Stimulated activated effector memory CD8-positive, alpha-beta T cell treated with anti-CD3 and anti-CD28 coated beads, Interleukin-12 subunit alpha, Interleukin-12 subunit beta, amount 100 ng/mL, for 72 hours (primary cell): Measurements from ENCODE around the gene CHMP5.

Experiments used
- ATAC-seq: fragments of 150-1000 bp; cut with Tn5 transposase; 2 replicates; pipeline ENCODE4 v1.10.0; 2021
- DNase-seq, 2 donors: peaks; one replicate each; pipeline ENCODE4 v3.0.0; 2021 to 2022; ENCODE audit warnings: low spot score in 2 of 2
- H3K27ac Mint-ChIP-seq: one replicate; pipeline ENCODE4 v1.8.0; 2022; ENCODE audit warnings: mild to moderate bottlenecking, mixed read lengths
- H3K36me3 Mint-ChIP-seq: one replicate; pipeline ENCODE4 v1.8.0; 2022; ENCODE audit warnings: mild to moderate bottlenecking, mixed read lengths
- H3K4me1 Mint-ChIP-seq: one replicate; pipeline ENCODE4 v1.8.0; 2022; ENCODE audit warnings: mixed read lengths
- H3K4me3 Mint-ChIP-seq: one replicate; pipeline ENCODE4 v1.8.0; 2022; ENCODE audit warnings: mild to moderate bottlenecking, mixed read lengths
- H3K9me3 Mint-ChIP-seq: one replicate; pipeline ENCODE4 v1.8.0; 2022; ENCODE audit warnings: mixed read lengths

Gene CHMP5

GRCh38 chr9:33233626-33234342, 31.1 kb upstream of the CHMP5 start:
- ATAC-seq (peak; percentile 47), DNase-seq (no peak)
- Mint-ChIP-seq H3K9me3 (no peaks in the 10 kb centered on the region), H3K4me1 (peaks cover 5% of the 10 kb centered on the region), H3K36me3 (no peaks in the 10 kb centered on the region), H3K27ac (no peak overlapping the region), H3K4me3 (no peak overlapping the region)

- DNase-seq: no peak
- Mint-ChIP-seq H3K4me3 (no peak overlapping the region), H3K36me3 (no peaks in the 10 kb centered on the region), H3K27ac (no peak overlapping the region), H3K4me1 (peaks cover 5% of the 10 kb centered on the region), H3K9me3 (no peaks in the 10 kb centered on the region)
- no peak for ATAC-seq
These were observed 30.1 kb upstream of the CHMP5 start for GRCh38 chr9:33234511-33235467.

- H3K4me3 Mint-ChIP-seq: no peak overlapping the region
- no peak for DNase-seq
These were observed 28.3 kb upstream of the CHMP5 start for GRCh38 chr9:33236571-33236970.

DNA sequence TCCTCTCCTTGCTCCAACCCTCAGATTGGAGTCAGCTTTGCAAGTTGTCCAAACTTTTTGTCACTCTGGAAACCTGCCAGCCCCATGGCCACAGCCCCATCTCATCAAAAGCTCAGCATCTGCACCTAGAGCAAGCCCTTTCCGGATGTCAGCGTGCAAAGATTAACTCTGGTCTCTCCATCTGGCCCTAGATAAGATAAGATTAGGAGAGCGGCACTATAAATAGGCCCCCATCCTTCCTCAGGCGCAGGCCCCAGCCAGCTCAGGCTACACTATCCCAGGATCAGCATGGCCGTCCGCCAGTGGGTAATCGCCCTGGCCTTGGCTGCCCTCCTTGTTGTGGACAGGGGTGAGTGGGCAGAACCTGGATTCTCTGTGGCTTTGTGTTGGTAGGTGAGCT, 24.9 kb upstream of the CHMP5 start, which contains the start of gene SPINK4:
Gene SPINK4, plus strand, starts transcription at position 247 of the 400 bp plus-strand sequence. Its CDS starts 42 bp downstream, at position 289.
- no peak for ATAC-seq
- H3K36me3 Mint-ChIP-seq: no peaks in the 10 kb centered on the region
- H3K4me1 Mint-ChIP-seq: no peaks in the 10 kb centered on the region
- H3K4me3 Mint-ChIP-seq: no peak within 1 kb of the TSS
- DNase-seq: no peak
- no peak within 1 kb of the TSS for H3K27ac Mint-ChIP-seq
- H3K9me3 Mint-ChIP-seq: no peaks in the 10 kb centered on the region

More at GRCh38 chr9:33236571-33236970, 28.3 kb upstream of the CHMP5 start:
- H3K4me1 Mint-ChIP-seq: peaks cover 5% of the 10 kb centered on the region
- ATAC-seq: no peak
- no peak overlapping the region for H3K27ac Mint-ChIP-seq
- H3K36me3 Mint-ChIP-seq: no peaks in the 10 kb centered on the region
- H3K9me3 Mint-ChIP-seq: no peaks in the 10 kb centered on the region

DNA sequence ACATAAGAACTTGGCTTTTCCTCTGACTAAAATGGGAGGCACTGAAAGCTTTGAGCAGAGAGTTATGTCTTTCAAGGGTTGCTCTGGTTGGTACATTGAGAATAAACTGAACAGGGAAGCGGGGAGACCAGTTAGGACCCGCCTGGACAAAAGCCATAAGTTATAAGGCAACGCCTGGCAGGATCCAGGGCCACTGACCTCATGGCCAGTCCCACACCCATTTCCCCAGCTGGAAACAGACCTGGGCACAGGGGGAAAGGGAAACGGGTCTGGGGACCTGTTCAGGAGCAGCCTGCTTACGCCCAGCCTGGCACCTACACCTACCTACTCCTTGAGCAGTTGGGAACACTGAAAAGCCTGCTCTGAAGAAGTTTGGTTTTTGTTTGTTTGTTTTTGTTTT, 23.6 kb upstream of the CHMP5 start:
- H3K4me3 Mint-ChIP-seq: no peak overlapping the region
- H3K9me3 Mint-ChIP-seq: no peaks in the 10 kb centered on the region
- H3K4me1 Mint-ChIP-seq: no peaks in the 10 kb centered on the region
- no peaks in the 10 kb centered on the region for H3K36me3 Mint-ChIP-seq
- no peak overlapping the region for H3K27ac Mint-ChIP-seq
- DNase-seq: no peak
- no peak for ATAC-seq

DNA sequence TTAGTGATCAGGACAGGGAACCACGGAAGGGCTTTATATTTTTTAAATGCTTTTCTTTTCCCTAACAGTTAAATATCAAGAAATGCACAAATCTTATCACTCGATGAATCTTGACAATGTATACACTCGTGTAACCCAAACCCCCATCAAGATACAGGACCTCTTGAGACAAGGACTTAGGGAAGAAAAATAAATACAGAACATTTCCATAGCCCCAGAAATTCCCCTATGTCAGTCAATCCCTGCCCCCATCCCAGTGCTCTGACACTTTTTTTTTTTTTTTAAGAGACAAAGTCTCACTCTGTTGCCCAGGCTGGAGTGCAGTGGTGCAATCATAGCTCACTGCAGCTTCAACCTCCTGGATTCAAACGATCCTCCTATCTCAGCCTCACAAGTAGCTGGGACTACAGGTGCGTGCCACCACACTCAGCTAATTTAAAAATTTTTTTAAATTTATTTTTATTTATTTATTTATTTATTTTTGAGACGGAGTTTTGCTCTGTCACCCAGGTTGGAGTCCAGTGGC, 22.2 kb upstream of the CHMP5 start:
- Mint-ChIP-seq H3K9me3 (no peaks in the 10 kb centered on the region), H3K4me3 (no peak overlapping the region), H3K27ac (no peak overlapping the region), H3K4me1 (no peaks in the 10 kb centered on the region), H3K36me3 (no peaks in the 10 kb centered on the region)
- no peak for ATAC-seq
- no peak for DNase-seq

DNA sequence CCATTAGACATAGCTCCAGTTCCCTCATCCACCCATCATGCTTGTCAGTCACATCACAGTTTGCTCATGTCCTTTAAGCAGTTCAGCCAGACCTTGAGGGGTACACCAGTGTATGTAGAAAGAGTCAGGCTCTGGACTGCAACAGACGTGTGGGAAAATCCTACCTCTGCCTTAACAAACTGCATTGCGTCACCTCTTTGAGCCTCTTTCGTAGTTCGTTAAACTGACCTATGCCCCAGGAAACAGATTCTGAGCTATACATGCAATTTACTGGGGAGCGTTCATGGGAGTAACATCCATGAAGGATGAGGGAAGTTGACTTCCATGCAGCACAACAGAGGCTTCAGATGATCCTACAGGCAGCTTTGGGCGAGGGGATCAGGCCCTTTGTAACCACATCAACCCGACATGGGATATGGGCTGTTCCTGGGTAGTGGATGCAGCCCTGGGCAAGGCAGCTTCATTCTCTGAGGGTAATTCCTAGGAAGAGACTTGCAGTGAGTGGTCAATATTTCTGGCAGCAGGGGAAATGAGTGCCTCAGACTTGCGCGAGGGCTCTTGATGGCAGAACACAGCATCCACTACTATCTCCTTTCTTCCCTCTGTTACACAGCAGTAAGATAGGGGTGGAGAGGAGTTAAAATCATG, 20.6 kb upstream of the CHMP5 start:
- Mint-ChIP-seq H3K36me3 (no peaks in the 10 kb centered on the region), H3K27ac (no peak overlapping the region), H3K4me1 (no peaks in the 10 kb centered on the region), H3K4me3 (no peak overlapping the region), H3K9me3 (no peaks in the 10 kb centered on the region)
- no peak for DNase-seq
- no peak for ATAC-seq

- H3K4me3 Mint-ChIP-seq: no peak overlapping the region
- H3K27ac Mint-ChIP-seq: no peak overlapping the region
- no peak for ATAC-seq
- DNase-seq: no peak
- no peaks in the 10 kb centered on the region for H3K9me3 Mint-ChIP-seq
- H3K36me3 Mint-ChIP-seq: peaks cover 7% of the 10 kb centered on the region
- H3K4me1 Mint-ChIP-seq: no peaks in the 10 kb centered on the region
These were observed 19.5 kb upstream of the CHMP5 start for GRCh38 chr9:33245341-33245740.

DNA sequence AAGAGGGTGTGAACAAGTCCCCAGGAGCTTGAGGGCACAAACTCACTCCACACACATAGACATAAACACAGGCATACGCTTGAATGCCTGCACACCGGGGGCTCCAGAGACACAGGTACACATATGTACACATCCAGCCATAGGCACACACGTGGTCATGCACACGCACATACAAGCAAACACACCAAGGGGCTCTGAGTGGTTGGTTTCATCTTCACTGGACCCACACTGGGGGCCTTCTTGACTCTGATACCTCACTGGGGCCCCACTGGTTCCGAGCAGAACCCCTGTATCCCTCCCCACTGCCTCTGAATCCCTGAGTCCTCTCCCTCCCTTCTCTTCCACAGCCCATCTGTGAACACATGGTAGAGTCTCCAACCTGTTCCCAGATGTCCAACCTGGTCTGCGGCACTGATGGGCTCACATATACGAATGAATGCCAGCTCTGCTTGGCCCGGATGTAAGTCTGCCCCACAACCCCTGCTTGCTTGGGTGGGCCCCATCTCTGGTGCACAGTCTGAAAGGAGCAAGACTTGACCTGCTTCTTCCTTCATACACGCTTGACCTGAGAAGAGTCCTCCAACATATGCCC, 18.5 kb upstream of the CHMP5 start:
- ATAC-seq: no peak
- no peak overlapping the region for H3K27ac Mint-ChIP-seq
- H3K4me1 Mint-ChIP-seq: no peaks in the 10 kb centered on the region
- no peak overlapping the region for H3K4me3 Mint-ChIP-seq
- H3K36me3 Mint-ChIP-seq: peaks cover 18% of the 10 kb centered on the region
- H3K9me3 Mint-ChIP-seq: no peaks in the 10 kb centered on the region
- DNase-seq: no peak

DNA sequence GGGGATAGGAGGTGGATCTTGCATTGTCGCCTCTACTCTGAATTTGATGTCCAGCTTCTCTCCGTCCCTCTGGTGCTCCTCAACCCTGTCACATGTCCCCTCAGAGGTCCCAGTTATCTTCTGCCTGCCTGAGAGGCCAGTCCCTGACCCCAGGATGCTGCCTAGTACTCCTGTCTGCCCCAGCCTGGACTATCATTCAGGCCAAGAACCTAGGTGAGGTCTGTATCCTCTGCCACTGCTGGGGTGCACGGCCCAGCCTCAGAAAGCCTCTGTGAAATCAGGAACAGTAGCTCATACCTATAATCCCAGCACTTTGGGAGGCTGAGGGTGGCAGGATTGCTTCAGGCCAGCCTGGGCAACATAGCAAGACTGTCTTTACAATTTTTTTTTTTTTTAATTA, 16.2 kb upstream of the CHMP5 start:
- Mint-ChIP-seq H3K9me3 (no peaks in the 10 kb centered on the region), H3K27ac (peak overlapping the region; percentile 60), H3K36me3 (peaks cover 33% of the 10 kb centered on the region), H3K4me3 (no peak overlapping the region), H3K4me1 (no peaks in the 10 kb centered on the region)
- no peak for DNase-seq
- ATAC-seq: no peak

DNA sequence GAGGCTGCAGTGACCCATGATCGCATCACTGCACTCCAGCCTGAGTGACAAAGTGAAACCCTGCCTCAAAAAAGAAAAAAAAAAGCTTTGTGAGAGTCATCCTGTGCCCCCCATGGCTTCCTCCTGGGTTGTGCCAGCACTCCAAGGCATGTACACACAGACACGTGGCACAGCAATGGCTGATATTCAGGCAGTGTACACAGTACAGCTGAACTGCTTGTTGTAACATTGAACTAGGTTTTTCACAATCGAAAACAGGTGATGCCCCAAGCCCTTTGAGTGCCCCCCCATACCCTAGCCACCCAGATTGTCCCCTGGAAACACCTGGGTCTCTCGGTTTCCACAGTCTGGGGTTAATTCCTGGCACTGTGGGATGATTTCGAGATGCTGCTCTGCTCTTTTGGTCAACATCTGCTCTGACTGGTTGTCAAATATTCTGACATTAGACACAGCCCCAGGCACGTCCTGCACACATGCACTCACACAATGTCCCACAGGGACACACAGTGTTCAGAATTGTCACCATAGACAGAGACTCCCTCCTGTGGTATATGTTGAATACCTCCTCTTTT, 15.7 kb upstream of the CHMP5 start:
- H3K9me3 Mint-ChIP-seq: no peaks in the 10 kb centered on the region
- peaks cover 39% of the 10 kb centered on the region for H3K36me3 Mint-ChIP-seq
- no peaks in the 10 kb centered on the region for H3K4me1 Mint-ChIP-seq
- H3K4me3 Mint-ChIP-seq: no peak overlapping the region
- ATAC-seq (no peak), DNase-seq (no peak)
- H3K27ac Mint-ChIP-seq: peak overlapping the region; percentile 41

DNA sequence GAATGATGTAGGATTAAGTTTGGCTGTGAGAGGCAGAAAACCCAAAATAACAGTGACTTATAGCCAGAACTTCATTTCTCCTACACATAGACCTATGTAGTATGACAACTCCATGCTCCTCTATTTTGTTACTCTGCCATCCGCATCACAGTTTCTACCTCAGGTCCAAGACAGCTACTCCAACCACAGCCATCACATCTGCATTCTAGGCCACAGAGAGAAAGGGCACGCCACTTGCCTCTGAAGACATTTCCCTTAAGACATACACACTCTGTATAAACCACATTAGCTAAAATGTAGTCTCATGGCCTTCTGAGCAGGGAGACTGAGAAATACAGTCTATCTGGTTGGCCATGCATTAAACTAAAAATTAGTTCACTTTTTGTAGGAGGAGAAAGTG, 14.9 kb upstream of the CHMP5 start:
- Mint-ChIP-seq H3K9me3 (no peaks in the 10 kb centered on the region), H3K36me3 (peaks cover 47% of the 10 kb centered on the region), H3K4me1 (no peaks in the 10 kb centered on the region), H3K4me3 (no peak overlapping the region), H3K27ac (peak overlapping the region; percentile 41)
- DNase-seq (no peak), ATAC-seq (no peak)

DNA sequence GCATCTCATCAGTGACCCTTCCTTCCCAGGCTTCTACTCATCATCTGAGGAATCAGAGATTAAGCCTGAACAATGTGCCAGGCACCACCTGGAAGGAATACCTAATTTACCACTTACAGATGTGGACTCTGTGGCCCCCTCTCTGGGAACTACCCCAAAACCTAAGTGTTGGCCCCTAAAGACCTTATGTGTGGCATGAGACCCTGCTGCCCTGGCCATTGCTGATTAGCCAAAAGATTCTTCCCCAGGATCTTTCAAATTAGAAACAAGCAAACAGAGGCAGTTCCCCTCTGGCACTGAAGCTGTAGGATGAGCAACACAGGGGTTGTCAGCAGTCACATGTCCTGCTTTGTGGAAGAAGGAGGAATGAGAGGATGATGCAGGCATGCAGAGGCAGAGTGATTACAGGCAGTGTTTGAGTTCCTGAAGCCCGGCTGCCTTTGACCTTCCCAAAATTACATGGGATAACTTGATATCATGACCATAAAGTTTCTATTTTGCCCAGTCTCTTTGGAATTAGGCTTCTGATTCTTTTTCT, 14.3 kb upstream of the CHMP5 start:
- no peak for ATAC-seq
- no peaks in the 10 kb centered on the region for H3K9me3 Mint-ChIP-seq
- DNase-seq: no peak
- no peaks in the 10 kb centered on the region for H3K4me1 Mint-ChIP-seq
- no peak overlapping the region for H3K4me3 Mint-ChIP-seq
- H3K27ac Mint-ChIP-seq: peak overlapping the region; percentile 4
- peaks cover 52% of the 10 kb centered on the region for H3K36me3 Mint-ChIP-seq

DNA sequence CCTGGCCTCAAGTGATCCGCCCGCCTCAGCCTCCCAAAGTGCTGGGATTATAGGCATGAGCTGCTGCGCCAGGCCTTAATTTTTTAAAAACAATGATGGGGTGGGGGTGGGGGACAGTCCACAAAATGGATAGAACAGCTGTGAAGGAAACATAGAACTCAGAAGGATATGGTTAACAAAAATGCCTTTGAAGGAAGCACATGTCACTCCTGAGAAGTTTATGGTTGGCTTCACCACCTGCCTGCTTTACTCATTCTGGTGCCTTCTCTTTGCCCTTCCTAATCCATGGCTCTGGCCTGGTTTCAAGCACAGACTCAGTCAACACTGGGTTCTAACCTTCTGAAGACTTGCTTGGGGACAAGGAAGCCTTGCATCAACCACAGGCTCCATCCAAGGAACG, 10.6 kb upstream of the CHMP5 start:
- H3K27ac Mint-ChIP-seq: no peak overlapping the region
- peaks cover 89% of the 10 kb centered on the region for H3K36me3 Mint-ChIP-seq
- no peaks in the 10 kb centered on the region for H3K9me3 Mint-ChIP-seq
- H3K4me1 Mint-ChIP-seq: no peaks in the 10 kb centered on the region
- ATAC-seq (no peak), DNase-seq (no peak)
- no peak overlapping the region for H3K4me3 Mint-ChIP-seq
